ENCODE results near the gene CALN1. TPM values are rescaled to one million over a fixed set of nuclear protein-coding genes. Genes with fewer than 3 reads are reported as not detected.

Gene CALN1
- polyA plus RNA-seq, 1 experiment = not detected

GRCh38 chr7:71905821-71906220 lies 506.3 kb downstream of the CALN1 start:
- Histone ChIP-seq H3K27ac (ENCODE audit: low read depth, low read length) (no peak overlapping the region), H3K27me3 (ENCODE audit: control insufficient read depth, insufficient read depth, low read length) (no peaks in the 10 kb centered on the region), H3K9me3 (ENCODE audit: control insufficient read depth, insufficient read depth, low read length) (peaks cover 19% of the 10 kb centered on the region), H3K4me3 (ENCODE audit: low read depth, low read length) (no peak overlapping the region)
- ChIA-PET POLR2A (no interaction called here), CTCF (no interaction called here)
- TF ChIP-seq, protein P1, sequence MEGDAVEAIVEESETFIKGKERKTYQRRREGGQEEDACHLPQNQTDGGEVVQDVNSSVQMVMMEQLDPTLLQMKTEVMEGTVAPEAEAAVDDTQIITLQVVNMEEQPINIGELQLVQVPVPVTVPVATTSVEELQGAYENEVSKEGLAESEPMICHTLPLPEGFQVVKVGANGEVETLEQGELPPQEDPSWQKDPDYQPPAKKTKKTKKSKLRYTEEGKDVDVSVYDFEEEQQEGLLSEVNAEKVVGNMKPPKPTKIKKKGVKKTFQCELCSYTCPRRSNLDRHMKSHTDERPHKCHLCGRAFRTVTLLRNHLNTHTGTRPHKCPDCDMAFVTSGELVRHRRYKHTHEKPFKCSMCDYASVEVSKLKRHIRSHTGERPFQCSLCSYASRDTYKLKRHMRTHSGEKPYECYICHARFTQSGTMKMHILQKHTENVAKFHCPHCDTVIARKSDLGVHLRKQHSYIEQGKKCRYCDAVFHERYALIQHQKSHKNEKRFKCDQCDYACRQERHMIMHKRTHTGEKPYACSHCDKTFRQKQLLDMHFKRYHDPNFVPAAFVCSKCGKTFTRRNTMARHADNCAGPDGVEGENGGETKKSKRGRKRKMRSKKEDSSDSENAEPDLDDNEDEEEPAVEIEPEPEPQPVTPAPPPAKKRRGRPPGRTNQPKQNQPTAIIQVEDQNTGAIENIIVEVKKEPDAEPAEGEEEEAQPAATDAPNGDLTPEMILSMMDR (IDR thresholded peaks at IDR 0.05; ENCODE audit: low read depth, low read length) = no peak
- DNase-seq (ENCODE audit: low read depth, low spot score) = no peak

DNA sequence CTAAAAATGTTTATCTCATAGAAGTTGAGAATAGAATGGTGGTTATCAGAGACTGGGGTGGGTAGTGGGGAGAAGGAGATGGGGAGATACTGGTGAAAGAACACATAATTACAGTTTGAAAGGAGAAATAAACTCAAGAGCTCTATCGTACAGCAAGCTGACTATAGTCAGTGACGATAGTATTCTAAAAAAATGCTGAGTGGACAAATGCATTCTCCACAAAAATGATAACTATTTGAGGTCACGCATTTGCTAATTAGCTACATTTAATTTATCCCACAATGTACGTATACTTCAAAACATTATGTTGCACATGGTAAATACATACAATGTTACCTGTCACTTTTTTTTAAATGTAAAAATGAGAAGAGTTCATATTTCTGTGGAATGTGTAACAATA lies 507.7 kb downstream of the CALN1 start:
- H3K9me3 ChIP-seq (ENCODE audit: control insufficient read depth, insufficient read depth, low read length) = peaks cover 19% of the 10 kb centered on the region
- CTCF ChIA-PET = no interaction called here
- no peak for DNase-seq (ENCODE audit: low read depth, low spot score)
- no peaks in the 10 kb centered on the region for H3K27me3 ChIP-seq (ENCODE audit: control insufficient read depth, insufficient read depth, low read length)
- no peak overlapping the region for H3K27ac ChIP-seq (ENCODE audit: low read depth, low read length)
- POLR2A ChIA-PET = no interaction called here
- TF ChIP-seq, protein P1 (IDR thresholded peaks at IDR 0.05; ENCODE audit: low read depth, low read length) = no peak
- H3K4me3 ChIP-seq (ENCODE audit: low read depth, low read length) = no peak overlapping the region

GRCh38 chr7:71900556-71900955 lies 511.6 kb downstream of the CALN1 start:
- H3K4me3 ChIP-seq (ENCODE audit: low read depth, low read length) = no peak overlapping the region
- DNase-seq (ENCODE audit: low read depth, low spot score) = no peak
- ChIA-PET POLR2A (no interaction called here), CTCF (no interaction called here)
- no peaks in the 10 kb centered on the region for H3K27me3 ChIP-seq (ENCODE audit: control insufficient read depth, insufficient read depth, low read length)
- peaks cover 12% of the 10 kb centered on the region for H3K9me3 ChIP-seq (ENCODE audit: control insufficient read depth, insufficient read depth, low read length)
- TF ChIP-seq, protein P1 (IDR thresholded peaks at IDR 0.05; ENCODE audit: low read depth, low read length) = no peak
- no peak overlapping the region for H3K27ac ChIP-seq (ENCODE audit: low read depth, low read length)

DNA sequence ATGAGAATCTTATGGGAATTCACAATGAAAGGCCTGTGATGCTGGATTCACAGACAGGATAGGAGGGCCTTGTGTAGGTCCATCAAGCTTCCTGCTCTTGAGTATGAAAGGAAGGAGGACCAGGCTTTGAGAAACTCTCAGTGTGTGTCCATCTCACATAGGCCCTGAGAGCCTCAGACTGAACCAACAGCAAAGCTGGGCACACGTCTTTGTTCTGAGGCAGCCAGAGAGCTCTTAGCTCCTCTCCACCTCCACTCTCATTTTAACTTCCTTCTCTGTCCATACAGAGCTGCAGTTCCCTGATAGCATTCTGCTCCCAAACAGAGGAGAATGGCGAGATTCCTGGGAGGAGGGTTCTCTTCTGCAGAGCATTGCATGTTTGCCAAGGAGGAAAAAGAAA lies 515.6 kb downstream of the CALN1 start:
- Histone ChIP-seq H3K4me3 (ENCODE audit: low read depth, low read length) (no peak overlapping the region), H3K27me3 (ENCODE audit: control insufficient read depth, insufficient read depth, low read length) (no peaks in the 10 kb centered on the region), H3K27ac (ENCODE audit: low read depth, low read length) (no peak overlapping the region), H3K9me3 (ENCODE audit: control insufficient read depth, insufficient read depth, low read length) (peaks cover 24% of the 10 kb centered on the region)
- CTCF ChIA-PET = no interaction called here
- TF ChIP-seq, protein P1 (IDR thresholded peaks at IDR 0.05; ENCODE audit: low read depth, low read length) = no peak
- DNase-seq (ENCODE audit: low read depth, low spot score) = no peak
- POLR2A ChIA-PET = no interaction called here

GRCh38 chr7:71886046-71886445 lies 526.1 kb downstream of the CALN1 start:
- ChIA-PET CTCF (no interaction called here), POLR2A (no interaction called here)
- Histone ChIP-seq H3K27ac (ENCODE audit: low read depth, low read length) (no peak overlapping the region), H3K27me3 (ENCODE audit: control insufficient read depth, insufficient read depth, low read length) (no peaks in the 10 kb centered on the region), H3K9me3 (ENCODE audit: control insufficient read depth, insufficient read depth, low read length) (peaks cover 32% of the 10 kb centered on the region), H3K4me3 (ENCODE audit: low read depth, low read length) (no peak overlapping the region)
- TF ChIP-seq, protein P1 (IDR thresholded peaks at IDR 0.05; ENCODE audit: low read depth, low read length) = no peak
- DNase-seq (ENCODE audit: low read depth, low spot score) = no peak

Data from AG04450 (cell line).